GM18517 (cell line): ENCODE data around the gene ZNF69.
"Not testable (repeated sequence)": the region's sequence is repeated elsewhere in the genome, so short reads cannot be mapped to it uniquely, and the experiment has no call there.

ENCODE experiments used
- ATAC-seq: cut with Tn5 transposase; IDR thresholded peaks from one replicate; pipeline ENCODE4 v1.9.1; 2021; ENCODE audit warnings: mild to moderate bottlenecking, moderate library complexity; ENCODE audit not compliant: unreplicated experiment

ZNF69 gene

GRCh38 chr19:11887611-11888531 lies at the start of gene ZNF69:
Gene ZNF69, plus strand, starts transcription at chr19:11887782. Its CDS starts 142 bp downstream, at chr19:11887924.
- ATAC-seq: no peak

DNA sequence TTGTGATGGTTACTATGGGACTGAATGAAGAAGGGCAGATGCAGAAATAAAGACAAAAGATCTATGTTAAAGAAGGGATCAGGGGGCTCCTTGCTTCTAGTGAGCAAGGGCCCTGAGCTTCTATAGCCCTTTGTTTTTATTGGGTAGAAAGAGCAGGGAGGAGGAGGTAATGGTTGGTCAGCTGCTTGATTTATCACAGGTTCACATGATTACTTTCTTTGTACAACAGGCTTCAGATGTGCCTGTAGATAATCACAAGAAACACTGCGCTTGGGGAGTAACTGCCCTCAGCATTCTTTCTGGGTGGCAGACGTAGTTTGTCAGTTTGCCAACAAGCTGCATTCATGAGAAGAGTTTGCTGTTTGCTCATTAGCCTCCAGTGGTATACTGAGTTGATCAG lies 43.9 kb upstream of the ZNF69 start:
- no peak for ATAC-seq

DNA sequence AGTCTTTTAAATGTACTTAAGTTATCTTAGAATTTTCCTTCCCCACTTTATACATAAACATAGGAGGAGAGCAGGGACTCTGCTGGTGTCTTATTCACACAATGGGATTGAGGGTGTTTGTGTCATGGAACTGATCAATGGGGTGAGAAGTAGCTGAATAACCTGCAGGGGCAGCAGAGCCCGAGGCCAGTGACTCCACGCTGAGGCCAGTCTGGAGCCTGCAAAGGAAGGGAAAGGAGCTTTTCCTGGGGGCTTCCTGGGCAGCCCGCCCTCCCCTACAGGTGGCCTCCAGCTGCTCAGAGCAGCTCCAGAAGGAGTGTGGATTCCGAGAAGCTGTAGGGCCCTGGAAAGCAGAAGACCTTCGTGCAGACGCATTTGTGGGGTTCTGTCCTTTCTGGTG lies 40.0 kb upstream of the ZNF69 start:
- ATAC-seq: not testable (repeated sequence)

- no peak for ATAC-seq
These were observed 39.4 kb upstream of the ZNF69 start for GRCh38 chr19:11848200-11848593.

- ATAC-seq: peak; percentile 67
These were observed 38.8 kb upstream of the ZNF69 start, which contains the start of gene ZNF439 for GRCh38 chr19:11848594-11849469. Gene ZNF439, plus strand, starts transcription at chr19:11848726. Its CDS starts 142 bp downstream, at chr19:11848868.

GRCh38 chr19:11850289-11850688 lies 37.3 kb upstream of the ZNF69 start:
- ATAC-seq: not testable (repeated sequence)

GRCh38 chr19:11853358-11853757 lies 34.2 kb upstream of the ZNF69 start:
- no peak for ATAC-seq

GRCh38 chr19:11856596-11857250 lies 30.9 kb upstream of the ZNF69 start:
- ATAC-seq: no peak

GRCh38 chr19:11860721-11861120 lies 26.9 kb upstream of the ZNF69 start:
- ATAC-seq: no peak

- no peak for ATAC-seq
These were observed 26.3 kb upstream of the ZNF69 start for GRCh38 chr19:11861301-11861700.

GRCh38 chr19:11867766-11868165 lies 19.8 kb upstream of the ZNF69 start:
- not testable (repeated sequence) for ATAC-seq

DNA sequence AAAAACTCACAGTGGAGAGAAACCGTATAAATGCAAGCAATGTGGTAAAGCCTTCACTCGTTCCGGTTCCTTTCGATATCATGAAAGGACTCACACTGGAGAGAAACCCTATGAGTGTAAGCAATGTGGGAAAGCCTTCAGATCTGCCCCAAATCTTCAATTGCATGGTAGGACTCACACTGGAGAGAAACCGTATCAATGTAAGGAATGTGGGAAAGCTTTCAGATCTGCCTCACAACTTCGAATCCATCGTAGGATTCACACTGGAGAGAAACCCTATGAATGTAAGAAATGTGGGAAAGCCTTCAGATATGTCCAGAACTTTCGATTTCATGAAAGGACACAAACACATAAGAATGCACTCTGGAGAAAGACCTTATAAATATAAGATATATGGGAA lies 19.4 kb upstream of the ZNF69 start:
- ATAC-seq: no peak

DNA sequence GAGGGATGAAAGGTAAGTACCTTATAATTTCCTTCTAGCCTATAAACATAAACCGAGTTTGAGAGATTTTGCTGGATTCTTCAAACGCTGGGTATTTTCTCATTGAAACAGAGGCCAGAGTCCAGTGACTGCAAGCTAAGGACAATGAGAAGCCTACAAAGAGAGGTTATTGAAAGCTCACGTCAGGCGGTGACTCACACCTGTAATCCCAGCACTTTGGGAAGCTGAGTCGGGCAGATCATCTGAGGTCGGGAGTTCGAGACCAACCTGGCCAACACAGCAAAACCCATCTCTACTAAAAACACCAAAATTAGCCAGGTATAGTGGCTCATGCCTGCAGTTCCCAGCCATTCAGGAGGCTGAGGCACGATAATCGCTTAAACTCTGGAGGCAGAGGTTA lies 15.0 kb upstream of the ZNF69 start:
- no peak for ATAC-seq

- no peak for ATAC-seq
These were observed 13.8 kb upstream of the ZNF69 start for GRCh38 chr19:11873762-11874161.

DNA sequence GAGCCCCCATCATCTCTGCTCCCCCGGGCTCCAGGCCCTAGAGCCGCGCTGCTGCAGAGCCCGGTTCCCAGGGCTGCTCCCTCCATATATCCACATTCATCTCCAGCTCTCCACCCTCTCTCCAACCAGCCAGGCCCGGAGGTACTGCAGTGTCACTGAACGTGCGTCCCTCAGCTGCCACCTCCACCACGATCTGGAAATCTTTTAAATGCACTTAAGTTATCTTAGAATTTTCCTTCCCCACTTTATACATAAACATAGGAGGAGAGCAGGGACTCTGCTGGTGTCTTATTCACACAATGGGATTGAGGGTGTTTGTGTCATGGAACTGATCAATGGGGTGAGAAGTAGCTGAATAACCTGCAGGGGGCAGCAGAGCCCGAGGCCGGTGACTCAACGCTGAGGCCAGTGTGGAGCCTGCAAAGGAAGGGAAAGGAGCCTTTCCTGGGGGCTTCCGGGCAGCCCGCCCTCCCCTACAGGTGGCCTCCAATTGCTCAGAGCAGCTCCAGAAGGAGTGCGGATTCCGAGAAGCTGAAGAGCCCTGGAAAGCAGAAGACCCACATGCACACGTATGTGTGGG lies 7.8 kb upstream of the ZNF69 start:
- ATAC-seq: not testable (repeated sequence)

DNA sequence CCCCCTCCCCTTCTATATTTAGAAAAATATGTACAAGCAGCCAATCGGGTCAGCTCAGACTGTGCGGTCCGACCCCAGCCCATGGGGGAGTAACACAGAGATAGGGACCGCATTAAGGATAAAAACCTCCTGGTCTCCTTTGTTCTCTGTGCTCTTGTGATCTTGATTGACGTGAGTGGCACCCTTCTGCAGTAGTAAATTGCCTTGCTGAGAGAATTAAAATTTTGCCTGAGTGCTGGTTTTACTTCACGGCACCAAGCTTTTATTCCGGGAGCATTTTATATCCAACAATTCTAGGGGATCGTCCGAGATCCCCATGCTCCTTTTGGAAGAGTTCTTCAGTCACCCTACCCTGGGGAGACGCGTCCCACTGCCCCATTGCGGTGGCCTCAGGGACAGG lies 7.0 kb upstream of the ZNF69 start:
- ATAC-seq: no peak

DNA sequence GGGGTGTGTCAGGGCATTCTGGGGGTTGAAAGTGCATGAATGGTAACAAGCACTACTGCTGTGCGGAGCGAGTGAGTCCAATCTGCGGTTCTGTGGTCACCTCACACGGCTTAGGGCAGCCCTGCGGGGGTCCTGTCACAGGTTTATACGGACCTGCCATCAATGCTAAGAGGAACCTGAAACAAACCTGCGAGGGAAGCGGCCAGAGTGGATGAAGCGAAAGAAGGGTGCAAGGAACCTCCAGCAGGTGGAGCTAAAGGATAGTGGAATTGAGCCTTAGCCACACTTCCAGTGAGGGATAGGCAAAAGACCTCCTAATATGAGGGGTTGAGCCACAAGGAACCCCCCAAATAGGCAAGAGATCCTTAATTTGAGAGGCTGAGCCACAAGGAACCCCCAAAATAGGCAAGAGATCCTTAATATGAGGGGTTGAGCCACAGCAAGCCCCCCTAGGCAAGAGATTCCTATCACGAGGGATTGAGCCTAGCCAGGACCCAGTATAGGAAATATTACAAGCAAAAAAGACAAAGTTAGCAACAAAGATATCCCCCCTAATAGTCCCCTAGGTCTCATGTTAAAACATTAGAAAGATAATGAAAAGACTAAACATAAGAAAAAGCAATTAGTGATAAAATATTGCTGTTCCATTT lies 6.3 kb upstream of the ZNF69 start:
- no peak for ATAC-seq

GRCh38 chr19:11882606-11883005 lies 5.0 kb upstream of the ZNF69 start:
- no peak for ATAC-seq

DNA sequence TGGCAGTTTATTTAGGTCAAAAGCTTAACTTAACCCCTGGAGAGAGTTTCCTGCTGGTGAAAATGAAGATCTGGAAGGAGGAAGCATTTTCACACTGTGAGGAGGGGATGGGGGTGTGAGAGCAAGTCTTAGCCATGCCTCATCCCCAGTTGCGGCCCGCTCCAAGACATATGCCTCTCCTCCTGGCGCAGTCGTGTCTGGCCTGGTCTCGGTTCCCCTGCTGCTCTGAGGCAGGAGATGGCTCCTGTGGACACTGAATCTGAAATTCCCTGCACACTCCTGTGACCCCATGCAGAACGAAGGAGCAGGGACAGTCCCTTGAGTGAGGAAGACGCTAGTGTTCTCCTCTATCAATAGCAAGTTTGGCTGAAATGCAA lies 360 bp upstream of the ZNF69 start:
- ATAC-seq: no peak

GRCh38 chr19:11889901-11890300 lies 2.3 kb downstream of the ZNF69 start:
- not testable (repeated sequence) for ATAC-seq
